Dendritic cell treated with granulocyte-macrophage colony-stimulating factor and Interleukin-4, amounts not matched to agents 40 ng/mL and 50 ng/mL, for 4 days (primary cell): ENCODE results near the gene C6orf47.

Experiments
- H3K27ac Mint-ChIP-seq: one replicate; pipeline ENCODE4 v1.8.0; 2022; ENCODE audit warnings: mild to moderate bottlenecking, mixed read lengths
- H3K27me3 Mint-ChIP-seq: one replicate; pipeline ENCODE4 v1.8.0; 2022; ENCODE audit warnings: mild to moderate bottlenecking, mixed read lengths
- H3K36me3 Mint-ChIP-seq: one replicate; pipeline ENCODE4 v1.8.0; 2022; ENCODE audit warnings: low read depth, mixed read lengths
- H3K4me1 Mint-ChIP-seq: one replicate; pipeline ENCODE4 v1.8.0; 2022; ENCODE audit warnings: low read depth, mixed read lengths
- H3K4me3 Mint-ChIP-seq: one replicate; pipeline ENCODE4 v1.8.0; 2022; ENCODE audit warnings: mild to moderate bottlenecking, moderate library complexity, mixed read lengths
- H3K9me3 Mint-ChIP-seq: one replicate; pipeline ENCODE4 v1.8.0; 2022; ENCODE audit warnings: mixed read lengths
- intact Hi-C: fragments of 100-400 bp; cut with micrococcal nuclease; formaldehyde crosslinking; loops from one replicate; pipeline ENCODE4 v1.15.0; 2022

C6orf47 gene

GRCh38 chr6:31677955-31678354 is 17.4 kb upstream of the C6orf47 start:
- intact Hi-C loops, result no loop called here
- H3K4me1 Mint-ChIP-seq, result peaks cover 50% of the 10 kb centered on the region
- H3K9me3 Mint-ChIP-seq, result no peaks in the 10 kb centered on the region
- no peak overlapping the region for H3K4me3 Mint-ChIP-seq
- H3K36me3 Mint-ChIP-seq, result peaks cover 14% of the 10 kb centered on the region
- H3K27ac Mint-ChIP-seq, result no peak overlapping the region
- H3K27me3 Mint-ChIP-seq, result peaks cover 4% of the 10 kb centered on the region

GRCh38 chr6:31676904-31677303 is 16.3 kb upstream of the C6orf47 start:
- Mint-ChIP-seq H3K4me3 (no peak overlapping the region), H3K4me1 (peaks cover 50% of the 10 kb centered on the region), H3K27me3 (peaks cover 4% of the 10 kb centered on the region), H3K9me3 (no peaks in the 10 kb centered on the region), H3K36me3 (peaks cover 23% of the 10 kb centered on the region), H3K27ac (peak overlapping the region; percentile 59)
- intact Hi-C loops, result no loop called here

GRCh38 chr6:31676322-31676903 is 15.8 kb upstream of the C6orf47 start:
- peaks cover 27% of the 10 kb centered on the region for H3K36me3 Mint-ChIP-seq
- intact Hi-C loops, result no loop called here
- H3K9me3 Mint-ChIP-seq, result no peaks in the 10 kb centered on the region
- peaks cover 46% of the 10 kb centered on the region for H3K4me1 Mint-ChIP-seq
- H3K4me3 Mint-ChIP-seq, result no peak overlapping the region
- H3K27ac Mint-ChIP-seq, result peak overlapping the region; percentile 59
- peaks cover 2% of the 10 kb centered on the region for H3K27me3 Mint-ChIP-seq

GRCh38 chr6:31669676-31670075 is 9.1 kb upstream of the C6orf47 start, which contains the start of gene LY6G5B:
Gene LY6G5B (plus strand): TSS chr6:31669976. CDS start chr6:31670951, 975 bp downstream.
- no peak within 1 kb of the TSS for H3K4me3 Mint-ChIP-seq
- peaks cover 89% of the 10 kb centered on the region for H3K36me3 Mint-ChIP-seq
- H3K27me3 Mint-ChIP-seq, result no peaks in the 10 kb centered on the region
- no peaks in the 10 kb centered on the region for H3K9me3 Mint-ChIP-seq
- H3K27ac Mint-ChIP-seq, result no peak within 1 kb of the TSS
- H3K4me1 Mint-ChIP-seq, result peaks cover 34% of the 10 kb centered on the region
- intact Hi-C loops, result loop anchor here (5.0 kb wide), 4 partner anchors 47 to 153 kb away; partner anchors contain the start of genes CLIC1, DDX39B and PRRC2A

GRCh38 chr6:31666337-31666965 is 5.9 kb upstream of the C6orf47 start:
- H3K36me3 Mint-ChIP-seq, result peaks cover 94% of the 10 kb centered on the region

GRCh38 chr6:31665501-31666336 is 5.1 kb upstream of the C6orf47 start, which contains the start of gene CSNK2B:
Gene CSNK2B (plus strand): TSS chr6:31666080. CDS start chr6:31666832, 752 bp downstream.
- peaks cover 89% of the 10 kb centered on the region for H3K36me3 Mint-ChIP-seq

More at GRCh38 chr6:31666337-31666965, 5.9 kb upstream of the C6orf47 start:
- Mint-ChIP-seq H3K9me3 (no peaks in the 10 kb centered on the region), H3K27ac (peak overlapping the region; percentile 95), H3K4me1 (peaks cover 65% of the 10 kb centered on the region), H3K27me3 (no peaks in the 10 kb centered on the region), H3K4me3 (peak overlapping the region; percentile 94)
- intact Hi-C loops, result loop anchor here (1.0 to 5.0 kb wide), 5 partner anchors 14 to 156 kb away; partner anchors contain the start of genes BAG6, CLIC1, DDX39B and PRRC2A

GRCh38 chr6:31664790-31665500 is 4.4 kb upstream of the C6orf47 start, which contains the start of gene GPANK1:
Gene GPANK1 (minus strand): TSS chr6:31664997. CDS start chr6:31664478, 519 bp downstream.
- H3K36me3 Mint-ChIP-seq, result peaks cover 86% of the 10 kb centered on the region
- H3K4me3 Mint-ChIP-seq, result peak within 1 kb of the TSS; percentile 94
- H3K9me3 Mint-ChIP-seq, result no peaks in the 10 kb centered on the region
- no peaks in the 10 kb centered on the region for H3K27me3 Mint-ChIP-seq
- intact Hi-C loops, result loop anchor here (5.0 kb wide), 4 partner anchors 43 to 157 kb away; partner anchors contain the start of genes CLIC1, DDX39B and PRRC2A
- peaks cover 74% of the 10 kb centered on the region for H3K4me1 Mint-ChIP-seq
- peak within 1 kb of the TSS; percentile 95 for H3K27ac Mint-ChIP-seq

More at GRCh38 chr6:31665501-31666336, 5.1 kb upstream of the C6orf47 start, which contains the start of gene CSNK2B:
- peak within 1 kb of the TSS; percentile 95 for H3K27ac Mint-ChIP-seq
- peak within 1 kb of the TSS; percentile 94 for H3K4me3 Mint-ChIP-seq
- intact Hi-C loops, result loop anchor here (1.0 to 5.0 kb wide), 5 partner anchors 13 to 157 kb away; partner anchors contain the start of genes BAG6, CLIC1, DDX39B and PRRC2A
- H3K27me3 Mint-ChIP-seq, result no peaks in the 10 kb centered on the region
- peaks cover 73% of the 10 kb centered on the region for H3K4me1 Mint-ChIP-seq
- no peaks in the 10 kb centered on the region for H3K9me3 Mint-ChIP-seq

GRCh38 chr6:31663961-31664789 is 3.6 kb upstream of the C6orf47 start:
- Mint-ChIP-seq H3K27ac (peak overlapping the region; percentile 95), H3K36me3 (peaks cover 86% of the 10 kb centered on the region), H3K9me3 (no peaks in the 10 kb centered on the region), H3K4me1 (peaks cover 75% of the 10 kb centered on the region), H3K4me3 (peak overlapping the region; percentile 94), H3K27me3 (no peaks in the 10 kb centered on the region)
- intact Hi-C loops, result no loop called here

GRCh38 chr6:31663126-31663960 is 2.8 kb upstream of the C6orf47 start:
- peak overlapping the region; percentile 94 for H3K4me3 Mint-ChIP-seq
- intact Hi-C loops, result no loop called here
- H3K4me1 Mint-ChIP-seq, result peaks cover 75% of the 10 kb centered on the region
- H3K36me3 Mint-ChIP-seq, result peaks cover 86% of the 10 kb centered on the region
- peak overlapping the region; percentile 95 for H3K27ac Mint-ChIP-seq
- no peaks in the 10 kb centered on the region for H3K27me3 Mint-ChIP-seq
- H3K9me3 Mint-ChIP-seq, result no peaks in the 10 kb centered on the region

GRCh38 chr6:31662124-31662723 is 1.6 kb upstream of the C6orf47 start:
- peaks cover 75% of the 10 kb centered on the region for H3K4me1 Mint-ChIP-seq
- H3K27me3 Mint-ChIP-seq, result no peaks in the 10 kb centered on the region
- peaks cover 86% of the 10 kb centered on the region for H3K36me3 Mint-ChIP-seq
- H3K27ac Mint-ChIP-seq, result peak overlapping the region; percentile 95
- H3K9me3 Mint-ChIP-seq, result no peaks in the 10 kb centered on the region
- H3K4me3 Mint-ChIP-seq, result no peak overlapping the region
- intact Hi-C loops, result no loop called here

GRCh38 chr6:31661262-31662123 is 915 bp upstream of the C6orf47 start:
- Mint-ChIP-seq H3K9me3 (no peaks in the 10 kb centered on the region), H3K27ac (peak overlapping the region; percentile 95), H3K4me1 (peaks cover 74% of the 10 kb centered on the region), H3K27me3 (no peaks in the 10 kb centered on the region), H3K4me3 (peak overlapping the region; percentile 83), H3K36me3 (peaks cover 86% of the 10 kb centered on the region)
- intact Hi-C loops, result no loop called here
